ENCODE data around the gene PARD6B. TPM values are rescaled to one million over a fixed set of nuclear protein-coding genes. Genes with fewer than 3 reads are reported as not detected.
A peak's percentile ranks its signal among the peaks of the same experiment; 100 is the strongest.

Gene PARD6B
- total and polyA plus RNA-seq, 2 of the 13 experiments (the other 11 are each of a cell fraction or from before 2014, with no cell fraction given), result 6.9 to 22.2 TPM

GRCh38 chr20:50717312-50717711 is 14.1 kb upstream of the PARD6B start:
- Histone ChIP-seq H3K4me3 (replicated peaks in 1 of 3; ENCODE audit: insufficient read depth in 1 of 3, low read depth in 2 of 3, low read length in 3 of 3) (no peak overlapping the region), H3K27me3 (ENCODE audit: control insufficient read depth in 1 of 2, insufficient read depth in 2 of 2, low read length in 2 of 2) (0 out of 5 replicates have a peak, but pooled peaks cover 0 to 2% of the 10 kb centered on the region in 2 experiments), H3K9ac (ENCODE audit: insufficient read depth, low read depth, low read length) (no peak overlapping the region), H4K20me1 (ENCODE audit: insufficient read depth, low read length) (no peaks in the 10 kb centered on the region), H3K4me1 (ENCODE audit: insufficient read depth, low read length) (peaks cover 34% of the 10 kb centered on the region), H3K27ac (ENCODE audit: extremely low read length, insufficient read depth, low read length) (no peak overlapping the region), H3K9me3 (ENCODE audit: low read length) (no peaks in the 10 kb centered on the region), H3K4me2 (ENCODE audit: low read depth, low read length) (no peak overlapping the region), H3K79me2 (ENCODE audit: insufficient read depth, low read length) (no peaks in the 10 kb centered on the region), H2AFZ (ENCODE audit: low read length) (no peak overlapping the region), H3K36me3 (replicated peaks in 1 of 2; ENCODE audit: control insufficient read depth in 1 of 2, insufficient read depth in 2 of 2, low read length in 2 of 2) (no peaks in the 10 kb centered on the region)
- CTCF ChIA-PET (ENCODE audit: low intra/inter-chr PET ratio, low total read pairs), result no interaction called here
- POLR2A ChIA-PET, result no interaction called here
- no peak for DNase-seq (ENCODE audit: low spot score)
- WGBS (ENCODE audit: low lambda C conversion rate), result 46% methylated on average over 2 of the region's 2 CpGs
- intact Hi-C loops (cut with micrococcal nuclease; ENCODE audit: unreplicated experiment), result no loop called here
- BruUV-seq (replicated peaks), result no TSS peak
- FAIRE-seq, result no peak
- no peak for ATAC-seq
- in situ Hi-C loops (cut with HindIII; ENCODE audit: extremely low pct_ligation_motif_present, low pct_unique_long_range_greater_than_20kb), result no loop called here
- no peak for TF ChIP-seq ZNF850 (CRISPR knock-in tag; conservative IDR thresholded peaks at IDR 0.05)
- TF ChIP-seq, protein P1, sequence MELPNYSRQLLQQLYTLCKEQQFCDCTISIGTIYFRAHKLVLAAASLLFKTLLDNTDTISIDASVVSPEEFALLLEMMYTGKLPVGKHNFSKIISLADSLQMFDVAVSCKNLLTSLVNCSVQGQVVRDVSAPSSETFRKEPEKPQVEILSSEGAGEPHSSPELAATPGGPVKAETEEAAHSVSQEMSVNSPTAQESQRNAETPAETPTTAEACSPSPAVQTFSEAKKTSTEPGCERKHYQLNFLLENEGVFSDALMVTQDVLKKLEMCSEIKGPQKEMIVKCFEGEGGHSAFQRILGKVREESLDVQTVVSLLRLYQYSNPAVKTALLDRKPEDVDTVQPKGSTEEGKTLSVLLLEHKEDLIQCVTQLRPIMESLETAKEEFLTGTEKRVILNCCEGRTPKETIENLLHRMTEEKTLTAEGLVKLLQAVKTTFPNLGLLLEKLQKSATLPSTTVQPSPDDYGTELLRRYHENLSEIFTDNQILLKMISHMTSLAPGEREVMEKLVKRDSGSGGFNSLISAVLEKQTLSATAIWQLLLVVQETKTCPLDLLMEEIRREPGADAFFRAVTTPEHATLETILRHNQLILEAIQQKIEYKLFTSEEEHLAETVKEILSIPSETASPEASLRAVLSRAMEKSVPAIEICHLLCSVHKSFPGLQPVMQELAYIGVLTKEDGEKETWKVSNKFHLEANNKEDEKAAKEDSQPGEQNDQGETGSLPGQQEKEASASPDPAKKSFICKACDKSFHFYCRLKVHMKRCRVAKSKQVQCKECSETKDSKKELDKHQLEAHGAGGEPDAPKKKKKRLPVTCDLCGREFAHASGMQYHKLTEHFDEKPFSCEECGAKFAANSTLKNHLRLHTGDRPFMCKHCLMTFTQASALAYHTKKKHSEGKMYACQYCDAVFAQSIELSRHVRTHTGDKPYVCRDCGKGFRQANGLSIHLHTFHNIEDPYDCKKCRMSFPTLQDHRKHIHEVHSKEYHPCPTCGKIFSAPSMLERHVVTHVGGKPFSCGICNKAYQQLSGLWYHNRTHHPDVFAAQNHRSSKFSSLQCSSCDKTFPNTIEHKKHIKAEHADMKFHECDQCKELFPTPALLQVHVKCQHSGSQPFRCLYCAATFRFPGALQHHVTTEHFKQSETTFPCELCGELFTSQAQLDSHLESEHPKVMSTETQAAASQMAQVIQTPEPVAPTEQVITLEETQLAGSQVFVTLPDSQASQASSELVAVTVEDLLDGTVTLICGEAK (IDR thresholded peaks at IDR 0.05), result no peak
- TF ChIP-seq, protein P1 (CRISPR knock-in tag; IDR thresholded peaks at IDR 0.05), result no peak
- TF ChIP-seq ZNF83 (CRISPR knock-in tag; IDR thresholded peaks at IDR 0.05; ENCODE audit: borderline replicate concordance), result no peak
- TF ChIP-seq ZNF770 (CRISPR knock-in tag; IDR thresholded peaks at IDR 0.05), result peak; percentile 74
- TF ChIP-seq, protein P2, sequence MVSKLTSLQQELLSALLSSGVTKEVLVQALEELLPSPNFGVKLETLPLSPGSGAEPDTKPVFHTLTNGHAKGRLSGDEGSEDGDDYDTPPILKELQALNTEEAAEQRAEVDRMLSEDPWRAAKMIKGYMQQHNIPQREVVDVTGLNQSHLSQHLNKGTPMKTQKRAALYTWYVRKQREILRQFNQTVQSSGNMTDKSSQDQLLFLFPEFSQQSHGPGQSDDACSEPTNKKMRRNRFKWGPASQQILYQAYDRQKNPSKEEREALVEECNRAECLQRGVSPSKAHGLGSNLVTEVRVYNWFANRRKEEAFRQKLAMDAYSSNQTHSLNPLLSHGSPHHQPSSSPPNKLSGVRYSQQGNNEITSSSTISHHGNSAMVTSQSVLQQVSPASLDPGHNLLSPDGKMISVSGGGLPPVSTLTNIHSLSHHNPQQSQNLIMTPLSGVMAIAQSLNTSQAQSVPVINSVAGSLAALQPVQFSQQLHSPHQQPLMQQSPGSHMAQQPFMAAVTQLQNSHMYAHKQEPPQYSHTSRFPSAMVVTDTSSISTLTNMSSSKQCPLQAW (CRISPR knock-in tag; IDR thresholded peaks at IDR 0.05), result no peak
- TF ChIP-seq ZMYM3 (CRISPR knock-in tag; IDR thresholded peaks at IDR 0.05), result peak; percentile 32; the same call in 1 of the 2 replicates
- TF ChIP-seq ZNF121 (CRISPR knock-in tag; IDR thresholded peaks at IDR 0.05), result peak; percentile 90
- TF ChIP-seq U2AF2 (IDR thresholded peaks at IDR 0.05; ENCODE audit: low read depth, low read length), result 0 out of 2 replicates have a peak, but pooled peaks have one; percentile 51
- TF ChIP-seq LCORL (IDR thresholded peaks at IDR 0.05), result no peak
- TF ChIP-seq LCORL (CRISPR knock-in tag; IDR thresholded peaks at IDR 0.05), result no peak

Measured in HepG2 (cell line).